ENCODE data around the gene TDRD1. TPM values are rescaled to one million over a fixed set of nuclear protein-coding genes. Genes with fewer than 3 reads are reported as not detected.

Gene TDRD1
- total and polyA plus RNA-seq, 2 donors (not counting 3 experiments of a cell fraction or from before 2014, with no cell fraction given) = not detected

DNA sequence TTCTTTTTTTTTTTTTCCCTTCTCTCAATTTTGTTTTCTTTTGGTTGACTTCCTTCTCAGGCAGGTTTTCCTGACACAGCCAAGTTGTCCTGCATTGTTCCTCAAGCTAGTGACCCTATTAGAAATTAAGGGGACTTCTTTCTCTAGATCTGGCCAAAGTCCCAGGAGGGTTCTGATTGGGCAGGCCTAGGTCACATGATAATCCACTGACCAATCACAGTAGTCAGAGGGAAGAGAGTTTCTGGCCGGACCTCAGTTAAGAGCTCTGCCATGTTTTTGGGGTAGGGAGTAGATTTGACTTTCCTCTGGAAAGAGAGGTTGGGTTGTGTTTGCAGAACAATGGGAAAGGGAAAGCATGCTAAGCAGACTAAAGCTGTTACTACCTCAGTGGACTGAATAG lies 76.1 kb downstream of the TDRD1 start:
- H4K20me1 ChIP-seq (replicated peaks; ENCODE audit: control insufficient read depth, extremely low read depth, insufficient read depth, low read length) = no peaks in the 10 kb centered on the region
- no peaks in the 10 kb centered on the region for H3K27me3 ChIP-seq (ENCODE audit: control insufficient read depth in 2 of 2, insufficient read depth in 2 of 2, low read length in 2 of 2)
- POLR2A ChIA-PET = no interaction called here
- FAIRE-seq = no peak
- no peak overlapping the region for H3K4me2 ChIP-seq (ENCODE audit: insufficient read depth, low read length)
- no peak for DNase-seq (ENCODE audit: low read depth, low spot score)
- H3K9me3 ChIP-seq (replicated peaks; ENCODE audit: control insufficient read depth, insufficient read depth, low read length) = no peaks in the 10 kb centered on the region
- H3K9ac ChIP-seq (replicated peaks; ENCODE audit: extremely low read depth, insufficient read depth, low read length) = no peak overlapping the region
- H2AFZ ChIP-seq (ENCODE audit: low read depth, low read length) = no peak overlapping the region
- H3K79me2 ChIP-seq (ENCODE audit: control insufficient read depth, insufficient read depth, low read length) = no peaks in the 10 kb centered on the region
- TF ChIP-seq MAX (IDR thresholded peaks at IDR 0.05; ENCODE audit: insufficient read depth, insufficient read length) (no peak), MYC (IDR thresholded peaks at IDR 0.05; ENCODE audit: low read depth, low read length) (no peak), FOS (IDR thresholded peaks at IDR 0.05; ENCODE audit: borderline replicate concordance, insufficient read depth, low read length) (no peak), JUN (IDR thresholded peaks at IDR 0.05; ENCODE audit: borderline replicate concordance, insufficient read depth, insufficient read length, low read depth) (no peak), POLR2A (IDR thresholded peaks at IDR 0.05; ENCODE audit: low read depth, low read length) (no peak), POLR2AphosphoS5 (IDR thresholded peaks at IDR 0.05; ENCODE audit: insufficient read depth, low read depth, low read length) (no peak), EZH2 (IDR thresholded peaks at IDR 0.05; ENCODE audit: borderline replicate concordance, low read depth, low read length, severe bottlenecking) (no peak), GATA2 (IDR thresholded peaks at IDR 0.05; ENCODE audit: insufficient read depth, insufficient read length, low read depth, low read length) (no peak)
- TF ChIP-seq, protein P1, sequence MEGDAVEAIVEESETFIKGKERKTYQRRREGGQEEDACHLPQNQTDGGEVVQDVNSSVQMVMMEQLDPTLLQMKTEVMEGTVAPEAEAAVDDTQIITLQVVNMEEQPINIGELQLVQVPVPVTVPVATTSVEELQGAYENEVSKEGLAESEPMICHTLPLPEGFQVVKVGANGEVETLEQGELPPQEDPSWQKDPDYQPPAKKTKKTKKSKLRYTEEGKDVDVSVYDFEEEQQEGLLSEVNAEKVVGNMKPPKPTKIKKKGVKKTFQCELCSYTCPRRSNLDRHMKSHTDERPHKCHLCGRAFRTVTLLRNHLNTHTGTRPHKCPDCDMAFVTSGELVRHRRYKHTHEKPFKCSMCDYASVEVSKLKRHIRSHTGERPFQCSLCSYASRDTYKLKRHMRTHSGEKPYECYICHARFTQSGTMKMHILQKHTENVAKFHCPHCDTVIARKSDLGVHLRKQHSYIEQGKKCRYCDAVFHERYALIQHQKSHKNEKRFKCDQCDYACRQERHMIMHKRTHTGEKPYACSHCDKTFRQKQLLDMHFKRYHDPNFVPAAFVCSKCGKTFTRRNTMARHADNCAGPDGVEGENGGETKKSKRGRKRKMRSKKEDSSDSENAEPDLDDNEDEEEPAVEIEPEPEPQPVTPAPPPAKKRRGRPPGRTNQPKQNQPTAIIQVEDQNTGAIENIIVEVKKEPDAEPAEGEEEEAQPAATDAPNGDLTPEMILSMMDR (IDR thresholded peaks at IDR 0.05; ENCODE audit: extremely low read depth in 1 of 2, insufficient read depth in 1 of 2, low read depth in 1 of 2, low read length in 2 of 2) = no peak
- H3K4me1 ChIP-seq (ENCODE audit: control insufficient read depth, extremely low read depth, insufficient read depth, low read length) = no peaks in the 10 kb centered on the region
- H3K27ac ChIP-seq (ENCODE audit: insufficient read depth, low read depth, low read length) = no peak overlapping the region
- intact Hi-C loops (cut with micrococcal nuclease) (no loop called here), dilution Hi-C loops (cut with MboI; ENCODE audit: extremely low pct_ligation_motif_present, low sequenced_read_pairs) (no loop called here)
- H3K9me1 ChIP-seq (replicated peaks; ENCODE audit: control insufficient read depth, extremely low read depth, insufficient read depth, low read length) = no peaks in the 10 kb centered on the region
- no TSS peak for BruUV-seq (replicated peaks)
- H3K4me3 ChIP-seq (replicated peaks in 1 of 3; ENCODE audit: insufficient read depth in 1 of 3, low read depth in 1 of 3, low read length in 3 of 3) = no peak overlapping the region
- CTCF ChIA-PET = no interaction called here
- H3K36me3 ChIP-seq (ENCODE audit: control insufficient read depth in 2 of 2, extremely low read depth in 1 of 2, insufficient read depth in 2 of 2, low read length in 2 of 2) = no peaks in the 10 kb centered on the region
